Left renal pelvis (tissue), 4 donors: ENCODE data around the gene RNLS. TPM values are rescaled to one million over a fixed set of nuclear protein-coding genes. Genes with fewer than 3 reads are reported as not detected.
"Not testable (repeated sequence)": the region's sequence is repeated elsewhere in the genome, so short reads cannot be mapped to it uniquely, and the experiment has no call there.

Experiments
- DNase-seq, 4 donors: peaks; one replicate each; pipeline ENCODE4 v3.0.0-alpha.2; 2013; ENCODE audit warnings: low read depth in 4 of 4, low spot score in 3 of 4
- polyA plus RNA-seq, 4 donors: library from polyadenylated mRNA; unstranded; fragments of 120-200 nt; gene quantifications; one replicate each; pipeline ENCODE4 v1.2.1, GENCODE V29; 2013; ENCODE audit not compliant: insufficient read length in 4 of 4

The RNLS gene
- polyA plus RNA-seq, 4 donors = 6.8 to 17.6 (median 15.8) TPM

- DNase-seq = no peak
These were observed 94.0 kb downstream of the RNLS start for GRCh38 chr10:88489107-88489506.

- DNase-seq = not testable (repeated sequence)
These were observed 96.3 kb downstream of the RNLS start for GRCh38 chr10:88486816-88487215.

GRCh38 chr10:88482220-88482619 lies 100.9 kb downstream of the RNLS start:
- no peak for DNase-seq

- no peak for DNase-seq
These were observed 104.9 kb downstream of the RNLS start for GRCh38 chr10:88478256-88478655.

DNA sequence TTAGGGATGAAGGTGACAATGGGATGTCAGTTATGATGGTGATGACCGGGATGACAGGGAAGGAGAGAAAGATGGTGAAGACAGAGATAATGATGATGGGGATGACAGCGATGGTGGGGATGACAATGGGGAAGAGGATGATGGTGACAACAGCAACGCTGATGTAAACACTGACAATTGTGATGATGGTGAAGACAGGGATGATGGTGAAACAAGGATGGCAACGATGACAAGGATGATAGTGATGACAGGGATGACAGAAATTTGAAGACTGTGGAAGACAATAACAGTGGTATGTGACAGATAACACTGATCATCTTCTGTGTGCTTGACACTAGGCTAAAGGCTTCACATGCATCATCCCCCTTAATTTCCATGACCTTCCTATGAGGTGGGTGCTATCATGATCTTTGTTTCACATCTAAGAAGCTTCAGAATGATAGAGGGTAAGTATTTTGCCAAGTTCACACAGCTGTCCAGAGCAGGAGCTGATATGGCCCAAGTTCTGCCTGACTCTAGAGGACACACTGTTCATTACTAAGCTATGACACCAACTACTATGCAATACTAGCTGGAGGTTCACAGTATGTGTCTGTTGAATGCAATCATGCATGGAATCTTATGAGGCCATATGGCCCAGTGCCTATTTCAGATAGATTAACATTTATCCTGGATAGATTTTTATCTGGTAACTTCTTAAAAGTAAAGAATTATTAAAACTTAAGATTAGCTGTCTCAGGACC lies 105.6 kb downstream of the RNLS start:
- no peak for DNase-seq

DNA sequence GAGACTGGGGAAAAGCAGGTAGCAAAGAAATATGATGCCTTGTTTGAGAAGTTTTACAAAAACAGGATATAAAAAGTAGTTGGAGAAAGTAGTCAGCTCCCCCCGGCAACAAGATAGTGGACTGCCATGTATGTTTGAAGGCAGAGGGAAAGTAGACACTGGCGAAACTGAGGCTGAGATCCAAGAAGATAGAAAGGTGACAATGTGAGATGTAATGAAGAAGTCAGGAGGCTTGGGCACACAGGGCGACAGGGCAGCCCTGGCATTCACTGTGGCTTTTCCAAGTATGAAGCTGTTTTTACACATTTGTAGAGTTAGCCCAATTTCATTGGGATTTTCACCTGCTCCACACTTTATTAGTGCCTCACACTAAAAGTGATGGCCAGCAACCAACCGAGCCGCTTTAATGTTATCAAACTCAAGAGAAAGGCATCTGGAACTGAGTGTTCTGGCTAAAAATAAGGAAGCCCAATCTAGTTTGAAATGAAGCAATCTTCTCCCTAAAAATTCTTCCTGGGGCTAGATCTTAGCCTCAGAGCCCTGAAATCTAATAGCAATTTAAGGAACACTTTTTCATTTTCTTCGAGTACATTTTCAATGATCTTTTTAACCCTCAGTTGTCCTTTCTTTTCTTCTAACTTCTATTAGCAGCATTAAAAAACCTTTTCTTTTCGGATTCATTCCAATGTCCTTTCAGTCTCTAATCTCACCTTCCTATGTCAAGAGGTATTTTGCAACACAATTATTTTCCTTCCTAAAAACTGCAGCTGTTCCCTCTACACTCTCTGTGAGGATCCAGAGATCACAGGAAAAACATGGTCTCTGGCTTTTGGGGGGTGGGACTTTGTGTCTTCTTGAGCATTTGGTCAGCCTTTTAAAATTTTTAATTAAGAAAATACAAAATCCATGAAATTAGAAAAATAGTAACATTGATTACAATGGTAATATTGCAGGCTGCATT lies 108.0 kb downstream of the RNLS start:
- no peak for DNase-seq

DNA sequence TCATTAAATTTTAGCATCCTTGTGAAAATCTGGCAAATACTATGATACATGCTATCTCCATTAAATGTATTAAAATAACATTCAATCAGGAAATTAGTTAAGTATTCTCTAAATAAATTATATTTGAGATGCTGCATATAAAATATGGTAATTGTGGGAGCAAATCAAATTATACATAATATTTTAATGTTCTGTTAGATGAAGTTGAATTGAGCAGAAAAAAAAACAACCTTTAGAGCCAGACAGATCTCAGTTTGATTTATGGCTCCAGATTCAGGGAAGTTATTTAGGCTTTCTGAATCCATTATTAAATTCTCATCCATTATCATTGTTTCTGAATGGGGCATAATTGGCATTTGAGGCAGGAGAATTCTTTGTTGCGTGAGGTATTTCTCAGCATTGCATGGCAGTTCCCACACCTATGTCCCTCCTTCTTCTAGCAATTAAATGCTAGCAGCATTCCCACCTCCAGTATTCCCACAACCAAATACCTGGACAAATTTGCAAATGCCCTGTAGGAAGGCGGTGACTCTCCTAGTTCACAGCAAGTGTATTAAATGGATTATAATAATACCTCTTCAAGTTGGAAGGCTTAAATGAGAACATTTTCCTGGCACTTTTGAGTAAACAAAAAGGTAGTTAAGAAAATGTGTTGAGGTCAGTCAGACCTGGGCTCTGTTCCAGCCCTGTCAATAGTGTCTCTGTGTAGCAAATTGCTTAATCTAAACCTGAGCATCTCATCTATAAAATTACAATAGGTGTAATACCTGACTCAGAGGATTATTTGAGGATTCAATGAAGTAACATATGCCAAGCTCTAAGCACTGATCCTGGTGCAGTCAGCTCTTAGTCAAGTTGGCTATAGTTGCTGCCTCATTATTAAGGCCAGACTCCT lies 108.9 kb downstream of the RNLS start:
- no peak for DNase-seq

DNA sequence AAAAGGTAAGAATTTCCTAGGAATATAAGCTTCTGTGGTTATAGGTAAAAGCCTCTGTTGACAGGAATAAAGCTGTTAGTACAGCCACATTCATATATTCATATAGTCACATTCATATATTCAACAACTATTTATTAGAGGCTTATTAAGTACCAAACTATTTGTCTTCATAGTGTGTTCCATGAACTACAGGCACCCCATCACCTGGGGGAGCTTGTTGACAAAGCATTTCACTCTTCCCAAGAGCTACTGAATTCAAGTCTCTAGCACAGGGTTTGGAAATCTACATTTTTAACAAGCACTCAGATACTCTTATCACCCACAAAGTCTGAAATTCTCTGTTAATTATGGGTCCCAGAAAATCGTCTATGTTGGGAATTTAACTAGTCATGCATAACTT lies 110.6 kb downstream of the RNLS start:
- no peak for DNase-seq

DNA sequence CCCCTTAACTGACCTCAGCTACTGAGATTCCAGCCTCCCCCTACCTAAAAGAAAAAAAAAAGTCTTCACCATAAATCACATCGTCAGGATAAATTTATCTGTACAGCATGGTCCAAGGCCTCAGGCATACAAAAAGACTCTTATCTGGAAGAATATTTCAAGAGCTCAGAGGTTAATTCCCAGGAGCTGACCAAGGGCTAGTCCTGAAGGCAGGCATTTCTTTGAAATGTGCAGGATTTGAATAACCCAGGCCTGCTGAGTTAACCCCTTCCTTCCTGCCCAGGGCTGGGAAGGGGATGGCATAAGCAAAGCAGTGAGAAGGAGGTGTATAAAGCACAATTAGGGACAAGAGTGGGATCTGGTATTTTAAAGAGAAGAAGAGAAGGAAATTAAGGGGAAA lies 111.2 kb downstream of the RNLS start:
- no peak for DNase-seq

DNA sequence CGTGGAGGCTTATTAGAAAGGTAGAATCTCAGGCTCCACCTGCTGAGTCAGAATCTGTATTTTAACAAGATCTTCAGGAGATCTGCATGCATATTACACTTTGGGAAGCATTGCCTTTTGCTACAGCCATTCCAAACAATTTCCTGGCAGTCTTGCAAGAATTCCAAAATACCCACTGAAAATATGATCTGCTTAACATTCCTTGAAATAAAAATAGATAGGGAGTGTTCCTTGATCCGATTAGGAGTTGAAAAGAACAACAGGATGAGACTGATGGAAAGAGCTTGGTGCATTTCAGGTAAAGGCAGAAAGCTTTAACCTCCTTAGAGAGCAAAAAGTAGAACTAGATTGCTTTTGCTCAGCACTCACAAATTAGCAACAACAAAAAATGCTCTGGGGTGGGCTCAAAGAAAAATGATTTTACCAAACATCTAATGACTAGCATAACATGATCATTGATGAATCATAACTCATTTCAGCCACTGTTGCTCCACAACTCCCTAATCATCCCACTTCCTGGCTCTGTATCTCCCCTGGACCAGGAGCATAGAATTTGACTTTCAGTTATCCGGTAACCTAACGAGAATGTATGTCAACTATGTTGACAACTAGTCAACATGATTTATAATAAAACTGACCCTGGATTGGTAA lies 115.2 kb downstream of the RNLS start:
- DNase-seq = no peak

GRCh38 chr10:88466786-88467185 lies 116.3 kb downstream of the RNLS start:
- DNase-seq = no peak

DNA sequence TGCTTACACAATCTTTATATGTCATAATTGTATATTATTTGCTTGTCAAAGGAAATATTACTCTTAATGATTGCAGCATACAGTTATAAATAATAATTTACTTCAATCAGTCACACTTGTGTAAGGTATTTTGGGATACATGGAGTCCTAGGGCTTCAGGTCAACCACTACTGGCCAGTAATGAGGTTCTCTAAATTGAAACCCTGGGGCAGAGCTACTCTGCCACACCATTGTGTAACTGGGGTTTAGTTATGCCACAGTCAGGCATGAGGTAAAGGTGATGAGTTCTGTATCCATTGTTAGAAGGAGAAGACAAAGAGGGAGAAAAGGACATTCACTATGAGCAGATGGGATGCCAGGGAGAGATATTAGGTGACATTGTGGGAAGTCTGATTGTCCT lies 117.4 kb downstream of the RNLS start:
- DNase-seq = no peak

DNA sequence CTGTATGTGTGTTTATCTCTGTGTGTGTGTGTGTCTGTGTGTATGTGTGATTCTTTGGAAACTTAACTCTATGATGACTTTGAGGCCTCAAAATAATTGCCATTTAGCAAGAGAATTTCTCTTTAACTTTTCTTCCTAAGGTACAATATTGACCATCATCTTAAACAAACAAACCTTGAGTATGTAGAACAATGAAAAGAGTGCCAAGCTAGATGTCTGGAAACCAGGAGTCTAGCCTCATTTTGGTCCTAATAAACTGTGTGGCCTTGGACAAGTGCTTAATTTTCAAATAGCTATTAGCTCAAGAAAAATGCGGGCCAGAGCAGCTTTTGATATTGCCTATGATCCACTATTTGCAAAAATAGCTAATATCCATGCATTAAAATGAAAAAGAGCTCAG lies 119.3 kb downstream of the RNLS start:
- DNase-seq = no peak

DNA sequence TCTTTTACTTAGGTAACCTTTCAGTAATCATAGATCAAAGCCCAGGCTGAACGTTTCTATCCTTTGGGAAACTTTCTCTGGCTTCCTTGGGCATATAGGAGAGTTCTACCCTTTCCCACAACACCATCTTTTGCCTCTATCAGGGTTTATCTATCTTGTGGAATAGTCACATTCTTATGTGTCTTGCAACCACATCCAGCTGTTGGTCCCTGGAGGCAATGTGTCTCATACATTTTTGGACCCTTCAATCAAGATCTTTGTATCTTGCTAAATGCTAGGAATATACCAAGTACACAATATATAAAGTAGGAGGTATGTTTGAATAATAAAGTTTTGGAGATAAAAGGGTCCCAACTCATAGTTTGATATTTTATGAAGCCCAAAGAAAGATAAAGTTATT lies 121.7 kb downstream of the RNLS start:
- no peak for DNase-seq

DNA sequence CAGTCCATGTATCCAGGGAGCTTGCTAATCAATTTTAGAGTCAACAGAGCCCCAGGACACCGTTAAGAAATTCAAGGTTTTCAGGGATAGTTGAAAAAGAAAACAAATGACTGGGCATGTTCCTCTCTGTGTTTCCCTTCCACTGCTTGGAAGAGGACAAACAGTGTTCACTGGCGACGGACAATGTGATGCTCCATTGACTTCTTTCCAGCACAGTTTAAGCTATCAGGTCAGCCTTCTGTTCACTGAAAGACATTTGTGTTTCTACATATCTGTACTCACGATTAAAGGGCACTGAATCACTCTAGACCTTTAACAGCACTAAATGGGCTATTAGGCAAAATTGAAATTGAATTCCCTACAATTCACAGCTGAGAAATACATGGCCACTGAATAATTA lies 123.6 kb downstream of the RNLS start:
- DNase-seq = no peak

- DNase-seq = no peak
These were observed 124.9 kb downstream of the RNLS start for GRCh38 chr10:88458209-88458608.

DNA sequence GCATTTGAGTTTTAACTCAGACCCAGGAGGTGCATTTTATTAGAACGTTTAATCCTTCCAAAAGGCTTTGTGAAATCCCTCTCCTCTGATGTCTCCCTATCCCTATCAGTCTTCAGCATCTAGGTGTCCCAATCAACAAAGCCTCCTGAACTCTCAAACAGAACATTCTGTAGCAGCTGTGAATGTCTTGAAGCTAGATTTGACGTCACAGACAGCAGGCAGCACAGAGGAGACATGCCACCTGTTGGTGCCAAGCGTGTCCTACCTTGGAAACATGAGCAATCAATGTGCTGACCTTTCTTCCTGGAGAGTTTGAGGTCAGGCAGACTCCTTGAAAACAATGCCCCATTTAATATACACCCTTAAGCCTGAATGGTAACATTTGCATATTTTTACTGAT lies 125.5 kb downstream of the RNLS start:
- no peak for DNase-seq

DNA sequence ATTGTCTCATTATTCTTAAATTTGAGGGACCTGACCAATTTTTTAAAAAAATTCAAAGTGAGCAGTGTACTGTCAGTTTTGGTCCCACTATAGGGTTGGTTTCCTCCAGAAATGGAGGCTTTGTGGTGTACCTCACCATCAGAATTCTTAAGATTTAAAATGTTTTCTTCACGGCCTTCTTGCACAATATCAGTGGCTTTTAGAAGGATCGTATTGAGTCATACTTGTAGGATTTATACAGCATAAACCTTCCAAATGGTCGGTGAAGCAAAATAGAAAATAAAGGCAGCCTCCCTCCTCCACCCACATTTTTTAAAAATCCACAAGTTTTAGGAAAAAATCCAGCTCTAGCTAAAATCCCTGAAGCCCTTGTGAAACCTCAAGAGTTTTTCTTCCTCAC lies 126.4 kb downstream of the RNLS start:
- DNase-seq = no peak

DNA sequence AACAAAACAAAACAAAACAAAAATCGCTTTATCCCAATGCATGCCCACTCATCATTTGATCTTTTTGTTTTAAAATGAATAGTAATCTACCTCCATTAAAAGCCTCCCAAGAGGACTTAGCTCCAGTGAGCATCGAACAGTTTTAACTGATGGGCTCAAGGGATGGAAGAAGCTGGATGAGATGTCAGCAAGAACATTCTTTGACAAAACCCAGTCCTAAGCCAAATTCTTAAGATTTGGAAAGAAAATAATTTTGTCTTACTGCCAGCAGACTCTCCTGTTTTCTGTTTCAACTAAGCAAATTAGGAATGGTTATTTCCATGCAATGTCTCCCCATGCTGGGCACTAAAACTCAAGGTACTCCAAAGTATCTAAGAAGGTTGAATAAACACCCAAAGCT lies 127.3 kb downstream of the RNLS start:
- DNase-seq = no peak

DNA sequence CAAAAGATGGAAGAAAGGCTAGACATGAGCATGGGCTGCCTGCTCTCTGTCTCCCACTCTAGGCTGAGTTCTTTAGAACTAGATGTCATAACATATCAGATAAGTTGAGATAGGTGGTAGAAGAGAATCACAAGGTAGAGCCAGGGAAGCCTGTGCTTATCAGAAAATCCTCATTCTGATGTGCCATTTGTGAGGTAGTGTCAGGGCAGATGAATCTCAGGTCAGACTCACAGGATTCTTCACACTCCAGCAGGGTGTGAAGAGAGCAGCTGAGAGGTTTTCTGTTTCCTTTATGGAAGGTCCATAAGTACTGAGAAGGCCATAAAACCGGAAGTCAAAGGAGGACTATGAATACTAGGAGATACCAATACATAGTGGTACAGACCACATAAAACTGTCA lies 132.9 kb downstream of the RNLS start:
- no peak for DNase-seq
